OCI-LY3 (cell line): ENCODE results near the gene CSRP1.

ENCODE experiments used
- EZH2phosphoT487 ChIP-seq: fragments of 200-600 bp; shearing (Covaris generic); IDR thresholded peaks from 2 replicates; pipeline ENCODE4 v1.6.1; 2018; ENCODE audit warnings: antibody characterized with exemption, mixed run types, low read depth
- TF ChIP-seq, protein P1 (sequence below): fragments of 200-600, 300-600 bp; sonication (generic); IDR thresholded peaks from 2 replicates; pipeline ENCODE4 v1.5.1; 2014; ENCODE audit warnings: antibody characterized with exemption, low read length, low read depth

- TF ChIP-seq, protein P1, sequence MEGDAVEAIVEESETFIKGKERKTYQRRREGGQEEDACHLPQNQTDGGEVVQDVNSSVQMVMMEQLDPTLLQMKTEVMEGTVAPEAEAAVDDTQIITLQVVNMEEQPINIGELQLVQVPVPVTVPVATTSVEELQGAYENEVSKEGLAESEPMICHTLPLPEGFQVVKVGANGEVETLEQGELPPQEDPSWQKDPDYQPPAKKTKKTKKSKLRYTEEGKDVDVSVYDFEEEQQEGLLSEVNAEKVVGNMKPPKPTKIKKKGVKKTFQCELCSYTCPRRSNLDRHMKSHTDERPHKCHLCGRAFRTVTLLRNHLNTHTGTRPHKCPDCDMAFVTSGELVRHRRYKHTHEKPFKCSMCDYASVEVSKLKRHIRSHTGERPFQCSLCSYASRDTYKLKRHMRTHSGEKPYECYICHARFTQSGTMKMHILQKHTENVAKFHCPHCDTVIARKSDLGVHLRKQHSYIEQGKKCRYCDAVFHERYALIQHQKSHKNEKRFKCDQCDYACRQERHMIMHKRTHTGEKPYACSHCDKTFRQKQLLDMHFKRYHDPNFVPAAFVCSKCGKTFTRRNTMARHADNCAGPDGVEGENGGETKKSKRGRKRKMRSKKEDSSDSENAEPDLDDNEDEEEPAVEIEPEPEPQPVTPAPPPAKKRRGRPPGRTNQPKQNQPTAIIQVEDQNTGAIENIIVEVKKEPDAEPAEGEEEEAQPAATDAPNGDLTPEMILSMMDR = no peak
- no peak for TF ChIP-seq EZH2phosphoT487
These were observed 32.0 kb upstream of the CSRP1 start, which contains the start of gene NAV1 for GRCh38 chr1:201538612-201539551.
